ENCODE results near the gene FARP1. TPM values are rescaled to one million over a fixed set of nuclear protein-coding genes. Genes with fewer than 3 reads are reported as not detected.

Gene FARP1
- total RNA-seq, 4 donors from 2014 or later = 21.2 to 56.5 (median 35.1) TPM

DNA sequence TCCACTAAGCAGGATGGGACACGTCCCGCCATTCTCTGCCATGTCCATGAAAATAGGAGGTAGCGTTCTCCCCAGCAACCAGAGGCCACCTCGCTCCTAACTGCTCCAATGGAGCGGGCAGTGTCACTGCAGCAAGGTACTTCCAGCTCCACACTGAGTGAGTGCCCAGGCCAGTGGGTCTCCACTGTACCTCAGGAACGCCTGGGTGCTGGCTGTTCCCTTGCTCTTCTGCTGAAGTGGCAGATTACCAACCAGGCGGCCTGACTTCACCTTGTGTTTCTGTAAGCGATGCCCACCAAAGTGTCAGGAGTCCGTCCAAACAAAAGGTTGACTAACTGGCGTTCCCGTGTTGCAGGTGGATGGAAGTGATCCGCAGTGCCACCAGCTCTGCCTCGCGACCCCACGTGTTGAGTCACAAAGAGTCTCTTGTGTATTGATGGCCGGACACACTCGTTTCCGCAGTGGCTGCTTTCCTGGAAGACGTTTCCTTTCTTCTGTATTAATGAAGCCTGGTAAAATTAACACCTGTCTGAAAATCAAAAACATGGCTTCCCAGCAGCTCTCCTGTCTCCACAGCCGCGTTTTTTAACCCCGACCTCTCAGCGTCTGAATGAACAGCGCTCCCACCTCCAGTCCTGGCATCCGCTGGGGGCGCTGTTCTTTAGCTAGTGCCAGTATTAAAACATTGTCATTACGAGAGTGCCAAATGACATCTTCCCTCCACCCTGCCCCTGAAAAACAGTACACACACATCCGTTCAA, 305.2 kb downstream of the FARP1 start:
- TF ChIP-seq EP300 (IDR thresholded peaks at IDR 0.05) = no peak
- peak in 1 of 2 donors; percentile 14 for TF ChIP-seq POLR2AphosphoS5 (IDR thresholded peaks at IDR 0.05)
- TF ChIP-seq, protein P1, sequence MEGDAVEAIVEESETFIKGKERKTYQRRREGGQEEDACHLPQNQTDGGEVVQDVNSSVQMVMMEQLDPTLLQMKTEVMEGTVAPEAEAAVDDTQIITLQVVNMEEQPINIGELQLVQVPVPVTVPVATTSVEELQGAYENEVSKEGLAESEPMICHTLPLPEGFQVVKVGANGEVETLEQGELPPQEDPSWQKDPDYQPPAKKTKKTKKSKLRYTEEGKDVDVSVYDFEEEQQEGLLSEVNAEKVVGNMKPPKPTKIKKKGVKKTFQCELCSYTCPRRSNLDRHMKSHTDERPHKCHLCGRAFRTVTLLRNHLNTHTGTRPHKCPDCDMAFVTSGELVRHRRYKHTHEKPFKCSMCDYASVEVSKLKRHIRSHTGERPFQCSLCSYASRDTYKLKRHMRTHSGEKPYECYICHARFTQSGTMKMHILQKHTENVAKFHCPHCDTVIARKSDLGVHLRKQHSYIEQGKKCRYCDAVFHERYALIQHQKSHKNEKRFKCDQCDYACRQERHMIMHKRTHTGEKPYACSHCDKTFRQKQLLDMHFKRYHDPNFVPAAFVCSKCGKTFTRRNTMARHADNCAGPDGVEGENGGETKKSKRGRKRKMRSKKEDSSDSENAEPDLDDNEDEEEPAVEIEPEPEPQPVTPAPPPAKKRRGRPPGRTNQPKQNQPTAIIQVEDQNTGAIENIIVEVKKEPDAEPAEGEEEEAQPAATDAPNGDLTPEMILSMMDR (IDR thresholded peaks at IDR 0.05) = peak; percentile 49 to 68 (median 65)
- intact Hi-C loops (cut with DNase I) = loop anchor here (5.0 kb wide), 2 partner anchors 224 to 394 kb away; no protein-coding TSS in a partner anchor
- Histone ChIP-seq H3K27me3 (no peaks in the 10 kb centered on the region), H3K9me3 (no peaks in the 10 kb centered on the region), H3K4me1 (peaks cover 44 to 66% (median 54%) of the 10 kb centered on the region in 4 donors), H3K36me3 (peaks cover 0 to 58% (median 41%) of the 10 kb centered on the region in 4 donors), H3K4me3 (no peak overlapping the region), H3K27ac (replicated peaks in 1 of 4) (peak overlapping the region in 2 of 4 donors; percentile 11 to 77)
- DNase-seq (ENCODE audit: extremely low spot score) = no peak
- 73% methylated on average over 27 of the region's 28 CpGs for WGBS

DNA sequence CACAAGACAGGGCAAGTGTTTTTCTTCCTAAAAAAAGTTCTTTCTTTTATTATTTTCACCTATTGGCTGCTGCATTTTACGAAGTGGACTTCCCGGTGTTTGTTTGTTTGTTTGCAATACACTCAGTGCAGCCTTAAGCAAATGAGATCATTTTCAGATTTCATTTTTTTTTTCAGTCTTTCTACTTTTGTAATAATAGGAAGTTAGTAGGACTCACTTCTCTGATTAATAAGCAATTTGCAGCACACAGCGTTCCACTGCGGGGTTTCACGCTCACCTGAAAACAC, 305.7 kb downstream of the FARP1 start:
- Histone ChIP-seq H3K9me3 (no peaks in the 10 kb centered on the region), H3K36me3 (peaks cover 0 to 58% (median 41%) of the 10 kb centered on the region in 4 donors), H3K27ac (replicated peaks in 1 of 4) (peak overlapping the region in 2 of 4 donors; percentile 77 to 79), H3K27me3 (no peaks in the 10 kb centered on the region), H3K4me3 (no peak overlapping the region), H3K4me1 (peaks cover 49 to 71% (median 58%) of the 10 kb centered on the region in 4 donors)
- DNase-seq (ENCODE audit: extremely low spot score) = no peak
- WGBS = 93% methylated on average over 5 of the region's 5 CpGs
- no peak for TF ChIP-seq POLR2A (IDR thresholded peaks at IDR 0.05; ENCODE audit: low read depth)
- no peak for TF ChIP-seq EP300 (IDR thresholded peaks at IDR 0.05)
- TF ChIP-seq, protein P1 (IDR thresholded peaks at IDR 0.05) = no peak
- TF ChIP-seq POLR2AphosphoS5 (IDR thresholded peaks at IDR 0.05) = no peak
- intact Hi-C loops (cut with DNase I) = loop anchor here (5.0 kb wide), 2 partner anchors 224 to 394 kb away; no protein-coding TSS in a partner anchor

DNA sequence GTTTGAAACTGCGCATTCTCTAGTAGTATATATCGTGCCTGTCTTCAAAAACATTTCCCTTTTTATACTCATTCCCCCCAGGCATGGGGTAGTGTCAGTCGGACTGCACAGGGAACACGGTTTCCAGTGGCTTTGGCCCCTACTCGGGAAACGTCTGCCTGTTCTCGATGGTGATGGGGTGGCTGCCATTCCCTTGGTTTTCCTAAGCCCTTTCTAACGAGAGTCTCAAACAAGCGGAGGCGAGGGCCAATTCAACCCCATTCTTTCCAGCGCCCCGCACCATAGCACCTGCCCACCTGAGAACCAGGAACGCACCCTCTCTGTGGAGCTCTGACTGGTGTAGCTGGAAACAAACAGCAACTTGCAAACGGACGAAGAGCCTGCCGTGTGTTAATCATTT, 306.4 kb downstream of the FARP1 start:
- Histone ChIP-seq H3K36me3 (peaks cover 0 to 58% (median 41%) of the 10 kb centered on the region in 4 donors), H3K4me1 (peaks cover 56 to 77% (median 64%) of the 10 kb centered on the region in 4 donors), H3K27me3 (no peaks in the 10 kb centered on the region), H3K4me3 (no peak overlapping the region), H3K27ac (replicated peaks in 1 of 4) (peak overlapping the region in 3 of 4 donors; percentile 77 to 79 (median 79)), H3K9me3 (no peaks in the 10 kb centered on the region)
- WGBS = 81% methylated on average over 15 of the region's 16 CpGs
- no peak for DNase-seq (ENCODE audit: extremely low spot score)
- TF ChIP-seq POLR2A (IDR thresholded peaks at IDR 0.05; ENCODE audit: low read depth) (no peak), POLR2AphosphoS5 (IDR thresholded peaks at IDR 0.05) (no peak), EP300 (IDR thresholded peaks at IDR 0.05) (no peak)
- TF ChIP-seq, protein P1 (IDR thresholded peaks at IDR 0.05) = no peak
- intact Hi-C loops (cut with DNase I) = loop anchor here (5.0 kb wide), 2 partner anchors 223 to 393 kb away; no protein-coding TSS in a partner anchor

GRCh38 chr13:98450026-98450425, 307.1 kb downstream of the FARP1 start:
- DNase-seq (ENCODE audit: extremely low spot score) = no peak
- 50% methylated on average over 1 of the region's 1 CpG for WGBS
- intact Hi-C loops (cut with DNase I) = no loop called here
- Histone ChIP-seq H3K4me1 (peaks cover 63 to 82% (median 71%) of the 10 kb centered on the region in 4 donors), H3K4me3 (no peak overlapping the region), H3K27ac (replicated peaks in 1 of 4) (peak overlapping the region; percentile 39 to 79 (median 78)), H3K27me3 (no peaks in the 10 kb centered on the region), H3K9me3 (no peaks in the 10 kb centered on the region), H3K36me3 (peaks cover 0 to 58% (median 41%) of the 10 kb centered on the region in 4 donors)
- TF ChIP-seq POLR2AphosphoS5 (IDR thresholded peaks at IDR 0.05) (no peak), EP300 (IDR thresholded peaks at IDR 0.05) (no peak), POLR2A (IDR thresholded peaks at IDR 0.05; ENCODE audit: low read depth) (no peak)
- TF ChIP-seq, protein P1 (IDR thresholded peaks at IDR 0.05) = no peak

Data from esophagus muscularis mucosa (tissue), 4 donors.